Measurements from ENCODE around the gene TRAK2.
"Not testable (repeated sequence)": the region's sequence is repeated elsewhere in the genome, so short reads cannot be mapped to it uniquely, and the experiment has no call there.

The TRAK2 gene

GRCh38 chr2:201439336-201439922 is 11.8 kb downstream of the TRAK2 start:
- not testable (repeated sequence) for H3K79me1 ChIP-seq (ENCODE audit: low read length); H3K36me3 ChIP-seq (ENCODE audit: control insufficient read depth, insufficient read depth, low read length); H2AK5ac ChIP-seq (ENCODE audit: low read length); H3K9ac ChIP-seq (ENCODE audit: low read length); H4K8ac ChIP-seq (ENCODE audit: low read depth, low read length); H2BK5ac ChIP-seq (ENCODE audit: low read length); H3K4me3 ChIP-seq (ENCODE audit: low read length); H3K4me2 ChIP-seq (ENCODE audit: low read length); H3K18ac ChIP-seq (ENCODE audit: low read length); H3K27ac ChIP-seq (ENCODE audit: low read depth, low read length); H3K27me3 ChIP-seq (ENCODE audit: insufficient read depth, low read length, poor library complexity); H3K4ac ChIP-seq (ENCODE audit: low read depth, low read length); H3K23ac ChIP-seq (ENCODE audit: low read length); H2BK15ac ChIP-seq (replicated peaks; ENCODE audit: low read depth); H4K5ac ChIP-seq (ENCODE audit: low read length); H3K56ac ChIP-seq (ENCODE audit: low read length); H3K4me1 ChIP-seq (ENCODE audit: control insufficient read depth, low read depth, low read length); H2BK120ac ChIP-seq (ENCODE audit: low read depth, low read length); DNase-seq; H3K79me2 ChIP-seq (ENCODE audit: control insufficient read depth, insufficient read depth, low read length)
- no CpG with 5 or more reads among the region's 3 CpGs for WGBS (ENCODE audit: extremely low coverage, insufficient coverage, low lambda C conversion rate)

- H3K23ac ChIP-seq (ENCODE audit: low read length), result no peak overlapping the region
- H2BK5ac ChIP-seq (ENCODE audit: low read length), result no peak overlapping the region
- no peak overlapping the region for H2BK120ac ChIP-seq (ENCODE audit: low read depth, low read length)
- H3K18ac ChIP-seq (ENCODE audit: low read length), result no peak overlapping the region
- peaks cover 3% of the 10 kb centered on the region for H3K79me1 ChIP-seq (ENCODE audit: low read length)
- H3K9ac ChIP-seq (ENCODE audit: low read length), result no peak overlapping the region
- H2BK15ac ChIP-seq (replicated peaks; ENCODE audit: low read depth), result no peak overlapping the region
- no CpG with 5 or more reads among the region's 2 CpGs for WGBS (ENCODE audit: extremely low coverage, insufficient coverage, low lambda C conversion rate)
- H3K27me3 ChIP-seq (ENCODE audit: insufficient read depth, low read length, poor library complexity), result no peaks in the 10 kb centered on the region
- no peak overlapping the region for H2AK5ac ChIP-seq (ENCODE audit: low read length)
- no peak overlapping the region for H4K8ac ChIP-seq (ENCODE audit: low read depth, low read length)
- no peak overlapping the region for H3K27ac ChIP-seq (ENCODE audit: low read depth, low read length)
- no peak overlapping the region for H4K5ac ChIP-seq (ENCODE audit: low read length)
- peaks cover 6% of the 10 kb centered on the region for H3K4me1 ChIP-seq (ENCODE audit: control insufficient read depth, low read depth, low read length)
- no peak overlapping the region for H3K56ac ChIP-seq (ENCODE audit: low read length)
- no peak overlapping the region for H3K4ac ChIP-seq (ENCODE audit: low read depth, low read length)
- H3K4me2 ChIP-seq (ENCODE audit: low read length), result no peak overlapping the region
- no peak overlapping the region for H3K4me3 ChIP-seq (ENCODE audit: low read length)
- no peaks in the 10 kb centered on the region for H3K79me2 ChIP-seq (ENCODE audit: control insufficient read depth, insufficient read depth, low read length)
- DNase-seq, result no peak
- no peaks in the 10 kb centered on the region for H3K36me3 ChIP-seq (ENCODE audit: control insufficient read depth, insufficient read depth, low read length)
Measured at GRCh38 chr2:201436141-201436540, 15.1 kb downstream of the TRAK2 start.

GRCh38 chr2:201433394-201433995 is 17.8 kb downstream of the TRAK2 start:
- Histone ChIP-seq H3K9ac (ENCODE audit: low read length) (no peak overlapping the region), H3K36me3 (ENCODE audit: control insufficient read depth, insufficient read depth, low read length) (no peaks in the 10 kb centered on the region), H3K18ac (ENCODE audit: low read length) (no peak overlapping the region), H3K27ac (ENCODE audit: low read depth, low read length) (no peak overlapping the region), H2BK120ac (ENCODE audit: low read depth, low read length) (no peak overlapping the region), H3K27me3 (ENCODE audit: insufficient read depth, low read length, poor library complexity) (no peaks in the 10 kb centered on the region), H3K4me1 (ENCODE audit: control insufficient read depth, low read depth, low read length) (peaks cover 6% of the 10 kb centered on the region), H3K56ac (ENCODE audit: low read length) (no peak overlapping the region), H4K8ac (ENCODE audit: low read depth, low read length) (no peak overlapping the region), H4K5ac (ENCODE audit: low read length) (no peak overlapping the region), H2BK5ac (ENCODE audit: low read length) (no peak overlapping the region), H3K4ac (ENCODE audit: low read depth, low read length) (no peak overlapping the region), H3K4me2 (ENCODE audit: low read length) (no peak overlapping the region), H3K79me1 (ENCODE audit: low read length) (peaks cover 3% of the 10 kb centered on the region), H3K79me2 (ENCODE audit: control insufficient read depth, insufficient read depth, low read length) (no peaks in the 10 kb centered on the region), H3K4me3 (ENCODE audit: low read length) (no peak overlapping the region), H3K23ac (ENCODE audit: low read length) (no peak overlapping the region), H2BK15ac (replicated peaks; ENCODE audit: low read depth) (no peak overlapping the region), H2AK5ac (ENCODE audit: low read length) (no peak overlapping the region)
- no CpG with 5 or more reads among the region's 11 CpGs for WGBS (ENCODE audit: extremely low coverage, insufficient coverage, low lambda C conversion rate)
- peak; percentile 68 for DNase-seq

GRCh38 chr2:201432621-201433393 is 18.5 kb downstream of the TRAK2 start:
- H3K18ac ChIP-seq (ENCODE audit: low read length), result no peak overlapping the region

GRCh38 chr2:201432038-201432620 is 19.1 kb downstream of the TRAK2 start:
- no peak overlapping the region for H2BK120ac ChIP-seq (ENCODE audit: low read depth, low read length)
- no peak overlapping the region for H3K9ac ChIP-seq (ENCODE audit: low read length)
- no peak for DNase-seq
- no peaks in the 10 kb centered on the region for H3K36me3 ChIP-seq (ENCODE audit: control insufficient read depth, insufficient read depth, low read length)
- H3K79me2 ChIP-seq (ENCODE audit: control insufficient read depth, insufficient read depth, low read length), result no peaks in the 10 kb centered on the region
- H3K4me1 ChIP-seq (ENCODE audit: control insufficient read depth, low read depth, low read length), result peaks cover 6% of the 10 kb centered on the region
- H2AK5ac ChIP-seq (ENCODE audit: low read length), result no peak overlapping the region
- H3K79me1 ChIP-seq (ENCODE audit: low read length), result peaks cover 3% of the 10 kb centered on the region
- H2BK5ac ChIP-seq (ENCODE audit: low read length), result no peak overlapping the region
- H3K56ac ChIP-seq (ENCODE audit: low read length), result no peak overlapping the region
- no peak overlapping the region for H3K4me2 ChIP-seq (ENCODE audit: low read length)
- H3K4ac ChIP-seq (ENCODE audit: low read depth, low read length), result no peak overlapping the region
- H3K4me3 ChIP-seq (ENCODE audit: low read length), result no peak overlapping the region
- no CpG with 5 or more reads among the region's 4 CpGs for WGBS (ENCODE audit: extremely low coverage, insufficient coverage, low lambda C conversion rate)
- H3K27me3 ChIP-seq (ENCODE audit: insufficient read depth, low read length, poor library complexity), result no peaks in the 10 kb centered on the region
- no peak overlapping the region for H2BK15ac ChIP-seq (replicated peaks; ENCODE audit: low read depth)
- no peak overlapping the region for H4K8ac ChIP-seq (ENCODE audit: low read depth, low read length)
- no peak overlapping the region for H4K5ac ChIP-seq (ENCODE audit: low read length)
- no peak overlapping the region for H3K23ac ChIP-seq (ENCODE audit: low read length)
- no peak overlapping the region for H3K18ac ChIP-seq (ENCODE audit: low read length)
- H3K27ac ChIP-seq (ENCODE audit: low read depth, low read length), result no peak overlapping the region

More at GRCh38 chr2:201432621-201433393, 18.5 kb downstream of the TRAK2 start:
- DNase-seq, result peak; percentile 41
- no peak overlapping the region for H2AK5ac ChIP-seq (ENCODE audit: low read length)
- no peak overlapping the region for H3K4ac ChIP-seq (ENCODE audit: low read depth, low read length)
- H3K4me2 ChIP-seq (ENCODE audit: low read length), result no peak overlapping the region
- H3K27me3 ChIP-seq (ENCODE audit: insufficient read depth, low read length, poor library complexity), result no peaks in the 10 kb centered on the region
- no peak overlapping the region for H4K8ac ChIP-seq (ENCODE audit: low read depth, low read length)
- H3K4me3 ChIP-seq (ENCODE audit: low read length), result no peak overlapping the region
- H3K56ac ChIP-seq (ENCODE audit: low read length), result peak overlapping the region; percentile 28
- H2BK5ac ChIP-seq (ENCODE audit: low read length), result no peak overlapping the region
- peaks cover 6% of the 10 kb centered on the region for H3K4me1 ChIP-seq (ENCODE audit: control insufficient read depth, low read depth, low read length)
- no peaks in the 10 kb centered on the region for H3K36me3 ChIP-seq (ENCODE audit: control insufficient read depth, insufficient read depth, low read length)
- no peak overlapping the region for H2BK120ac ChIP-seq (ENCODE audit: low read depth, low read length)
- no peak overlapping the region for H4K5ac ChIP-seq (ENCODE audit: low read length)
- H2BK15ac ChIP-seq (replicated peaks; ENCODE audit: low read depth), result no peak overlapping the region
- H3K9ac ChIP-seq (ENCODE audit: low read length), result no peak overlapping the region
- no peaks in the 10 kb centered on the region for H3K79me2 ChIP-seq (ENCODE audit: control insufficient read depth, insufficient read depth, low read length)
- no CpG with 5 or more reads among the region's 5 CpGs for WGBS (ENCODE audit: extremely low coverage, insufficient coverage, low lambda C conversion rate)
- no peak overlapping the region for H3K27ac ChIP-seq (ENCODE audit: low read depth, low read length)
- H3K79me1 ChIP-seq (ENCODE audit: low read length), result peaks cover 3% of the 10 kb centered on the region
- H3K23ac ChIP-seq (ENCODE audit: low read length), result no peak overlapping the region
